A549 (cell line): Measurements from ENCODE around the gene GMPS. TPM values are rescaled to one million over a fixed set of nuclear protein-coding genes. Genes with fewer than 3 reads are reported as not detected.

Experiments
- ATAC-seq, 2 experiments: fragments of 200-7000 bp in 1 of 2; fragments of >200 bp in 1 of 2; cut with Nextera tagmentation in 1 of 2; cut with Tn5 transposase in 1 of 2; 3 replicates each; pipeline versions ENCODE4 v1.8.0 to v1.9.1; 2018 to 2020; ENCODE audit warnings: mild to moderate bottlenecking in 1 of 2, moderate library complexity in 1 of 2
- CTCF ChIA-PET: fragments of 300-600 bp; sonication (Branson Sonifier 250); formaldehyde crosslinking; extraction: SDS; loops from one replicate; lab custom pipeline; 2021; ENCODE audit warnings: antibody characterized with exemption, inconsistent platforms; lab: Yijun Ruan, JAX
- POLR2A ChIA-PET: fragments of 350-600 bp; formaldehyde crosslinking; extraction: SDS; loops from one replicate; lab custom pipeline; 2021; ENCODE audit warnings: antibody characterized with exemption, inconsistent platforms; lab: Yijun Ruan, JAX
- DNase-seq, 2 experiments: peaks; one replicate each; pipeline versions ENCODE4 v3.0.0 to v3.0.0-alpha.2; 2011 to 2016; ENCODE audit warnings: low read depth in 1 of 2, low spot score in 1 of 2
- FAIRE-seq: peaks from 2 replicates; lab custom pipeline; 2011; peaks lifted over from hg19 to GRCh38; lab: Jason Lieb, UNC
- H3K27ac ChIP-seq, 2 experiments: fragments of >200 bp; sonication (Bioruptor Twin); formaldehyde crosslinking; 3 replicates each; pipeline ENCODE4 v1.5.1; 2016 to 2017
- H3K4me1 ChIP-seq: fragments of >200 bp; sonication (Bioruptor Twin); formaldehyde crosslinking; 3 replicates; pipeline ENCODE4 v1.6.1; 2016
- H3K4me2 ChIP-seq: fragments of >200 bp; sonication (Bioruptor Twin); formaldehyde crosslinking; 3 replicates; pipeline ENCODE4 v1.6.1; 2016
- H3K4me3 ChIP-seq: fragments of >200 bp; sonication (Bioruptor Twin); formaldehyde crosslinking; 3 replicates; pipeline ENCODE4 v1.5.1; 2016
- H3K9me3 ChIP-seq: fragments of >200 bp; sonication (Bioruptor Twin); formaldehyde crosslinking; 3 replicates; pipeline ENCODE4 v1.6.1; 2016
- BHLHE40 ChIP-seq: IDR thresholded peaks from 2 replicates; pipeline ENCODE4 v1.6.1; 2012; ENCODE audit warnings: low read depth, low read length, inconsistent platforms
- CBX2 ChIP-seq: fragments of 200-600 bp; sonication (generic); IDR thresholded peaks from 2 replicates; pipeline ENCODE4 v1.6.1; 2016; ENCODE audit warnings: low read depth, mild to moderate bottlenecking, borderline replicate concordance
- CHD2 ChIP-seq: fragments of 150-350 bp; IDR thresholded peaks from 2 replicates; pipeline ENCODE4 v1.6.1; 2014; ENCODE audit warnings: low read length; ENCODE audit not compliant: partially characterized antibody
- CHD4 ChIP-seq: fragments of 200-600 bp; sonication (generic); IDR thresholded peaks from 2 replicates; pipeline ENCODE4 v1.6.1; 2016; ENCODE audit warnings: antibody characterized with exemption, mild to moderate bottlenecking, borderline replicate concordance
- CTCF ChIP-seq: fragments of >200 bp; sonication (Bioruptor Twin); formaldehyde crosslinking; IDR thresholded peaks from 3 replicates; pipeline ENCODE4 v1.5.1; 2016
- EHF ChIP-seq: fragments of 250-450 bp; sonication (Bioruptor Pico); IDR thresholded peaks from 2 replicates; pipeline ENCODE4 v1.5.0; 2020; ENCODE audit warnings: mild to moderate bottlenecking
- FOSB ChIP-seq: fragments of 250-450 bp; sonication (Bioruptor Pico); IDR thresholded peaks from 2 replicates; pipeline ENCODE4 v1.5.0; 2020; ENCODE audit warnings: mild to moderate bottlenecking, moderate library complexity
- HES2 ChIP-seq: fragments of >200 bp; sonication (Bioruptor Twin); formaldehyde crosslinking; IDR thresholded peaks from 2 replicates; pipeline ENCODE4 v1.6.1; 2016
- HEYL ChIP-seq: fragments of 250-450 bp; sonication (Bioruptor Pico); IDR thresholded peaks from 2 replicates; pipeline ENCODE4 v1.8.0; 2021; ENCODE audit warnings: mild to moderate bottlenecking, moderate library complexity
- HOXA7 ChIP-seq: fragments of 250-450 bp; sonication (Bioruptor Pico); IDR thresholded peaks from 2 replicates; pipeline ENCODE4 v1.5.0; 2020; ENCODE audit warnings: mild to moderate bottlenecking, moderate library complexity
- JUN ChIP-seq, 2 experiments: fragments of >200 bp; sonication (Bioruptor Twin); formaldehyde crosslinking; IDR thresholded peaks; 2 replicates in 1 of 2; 3 replicates in 1 of 2; pipeline ENCODE4 v1.6.1; 2016 to 2017
- KDM1A ChIP-seq: fragments of 200-600 bp; sonication (generic); IDR thresholded peaks from 2 replicates; pipeline ENCODE4 v1.6.1; 2016; ENCODE audit warnings: low read depth, mild to moderate bottlenecking
- KDM5A ChIP-seq: fragments of 200-600 bp; sonication (generic); IDR thresholded peaks from 2 replicates; pipeline ENCODE4 v1.6.1; 2016; ENCODE audit warnings: antibody characterized with exemption, mild to moderate bottlenecking
- MAFK ChIP-seq: fragments of 450-650 bp; IDR thresholded peaks from 2 replicates; pipeline ENCODE4 v1.6.1; 2014; ENCODE audit not compliant: partially characterized antibody
- MAZ ChIP-seq: fragments of 150-350 bp; IDR thresholded peaks from 2 replicates; pipeline ENCODE4 v1.6.1; 2014; ENCODE audit warnings: antibody characterized with exemption, low read depth, low read length, borderline replicate concordance
- NFE2L2 ChIP-seq: fragments of 150-350 bp; conservative IDR thresholded peaks from 2 replicates; pipeline ENCODE4 v1.6.1; 2014; ENCODE audit warnings: low read length
- PBX3 ChIP-seq: IDR thresholded peaks from 2 replicates; pipeline ENCODE4 v1.6.1; 2012
- RARB ChIP-seq: fragments of 250-450 bp; sonication (Bioruptor Pico); IDR thresholded peaks from 2 replicates; pipeline ENCODE4 v1.8.0; 2021; ENCODE audit warnings: mild to moderate bottlenecking, moderate library complexity
- RCOR1 ChIP-seq: fragments of 150-350 bp; IDR thresholded peaks from 2 replicates; pipeline ENCODE4 v1.6.1; 2014; ENCODE audit warnings: antibody characterized with exemption, low read length, low read depth
- RFX5 ChIP-seq: fragments of 450-650 bp; IDR thresholded peaks from 2 replicates; pipeline ENCODE4 v1.7.1; 2014; ENCODE audit warnings: antibody characterized with exemption, mild to moderate bottlenecking, moderate library complexity
- RNF2 ChIP-seq: fragments of 200-600 bp; sonication (generic); IDR thresholded peaks from 2 replicates; pipeline ENCODE4 v1.6.1; 2016; ENCODE audit warnings: low read depth, mild to moderate bottlenecking, antibody characterized with exemption, moderate library complexity, borderline replicate concordance
- TFCP2L1 ChIP-seq: fragments of 250-450 bp; sonication (Bioruptor Pico); IDR thresholded peaks from 2 replicates; pipeline ENCODE4 v1.5.0; 2021; ENCODE audit warnings: mild to moderate bottlenecking
- ZFP36 ChIP-seq: fragments of 450-650 bp; IDR thresholded peaks from 2 replicates; pipeline ENCODE4 v1.6.1; 2014; ENCODE audit warnings: borderline replicate concordance; ENCODE audit not compliant: partially characterized antibody
- WGBS: methylation state at CpG from one replicate; pipeline ENCODE4 v1.1.6; 2017; ENCODE audit errors: missing lambda C conversion rate; 5-methylcytosine and 5-hydroxymethylcytosine counted together
- polyA plus RNA-seq, 4 experiments: library from polyadenylated mRNA; depleted of rRNA in 3 of 4; stranded (reverse); fragments of >200 nt; fragmentation: RNase III in 1 of 4; extraction: RNeasy Plus Mini Kit Qiagen cat#74134 plus additional on column Dnase treatment in 1 of 4; gene quantifications; 2 replicates in 3 of 4; 3 replicates in 1 of 4; pipeline ENCODE4 v1.2.3, GENCODE V29; 2011 to 2017
- TF ChIP-seq, protein P1 (sequence below): fragments of 450-650 bp; IDR thresholded peaks from 2 replicates; pipeline ENCODE4 v1.6.1; 2014; ENCODE audit warnings: antibody characterized with exemption

The GMPS gene
- polyA plus RNA-seq, 2 of the 4 experiments (the other 2 are of a cell fraction): 74.4 to 114 TPM

DNA sequence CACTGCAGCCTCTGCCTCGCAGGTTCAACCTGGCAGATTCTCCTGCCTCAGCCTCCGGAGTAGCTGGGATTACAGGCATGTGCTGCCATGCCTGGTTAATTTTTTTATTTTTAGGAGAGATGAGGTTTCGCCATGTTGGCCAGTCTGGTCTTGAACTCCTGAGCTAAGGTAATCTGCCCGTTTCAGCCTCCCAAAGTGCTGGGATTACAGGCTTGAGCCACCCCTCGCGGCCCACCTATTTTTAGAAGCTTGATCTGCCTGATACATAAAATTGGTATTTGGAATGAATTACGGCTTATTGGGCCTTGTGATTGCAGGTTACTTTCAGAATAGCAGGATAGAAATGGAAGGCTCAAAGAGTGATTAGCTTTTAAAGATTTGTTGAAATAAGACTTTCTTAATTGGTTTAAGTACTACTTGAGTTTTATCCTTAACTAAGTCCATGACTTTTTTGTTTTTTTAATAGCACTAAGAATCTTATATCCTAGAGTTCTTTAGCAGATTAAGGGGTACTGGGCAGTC lies 25.0 kb downstream of the GMPS start:
- POLR2A ChIA-PET: no interaction called here
- ATAC-seq (no peak), FAIRE-seq (no peak), DNase-seq (no peak)
- Histone ChIP-seq H3K9me3 (no peaks in the 10 kb centered on the region), H3K4me2 (no peak overlapping the region), H3K4me3 (no peak overlapping the region), H3K4me1 (peaks cover 5% of the 10 kb centered on the region; the same call in 2 of the 3 replicates), H3K27ac (no peak overlapping the region)
- 91% methylated on average over 7 of the region's 7 CpGs for WGBS
- CTCF ChIA-PET: interaction anchor here (2.6 kb wide), 1 partner anchor 89 kb away, joined by 9 read pairs; the partner anchor contains the start of gene C3orf33
- TF ChIP-seq CHD4 (no peak), ZFP36 (no peak), RFX5 (no peak), RNF2 (no peak), JUN (IDR thresholded peaks at IDR 0.05) (no peak), KDM5A (no peak)

DNA sequence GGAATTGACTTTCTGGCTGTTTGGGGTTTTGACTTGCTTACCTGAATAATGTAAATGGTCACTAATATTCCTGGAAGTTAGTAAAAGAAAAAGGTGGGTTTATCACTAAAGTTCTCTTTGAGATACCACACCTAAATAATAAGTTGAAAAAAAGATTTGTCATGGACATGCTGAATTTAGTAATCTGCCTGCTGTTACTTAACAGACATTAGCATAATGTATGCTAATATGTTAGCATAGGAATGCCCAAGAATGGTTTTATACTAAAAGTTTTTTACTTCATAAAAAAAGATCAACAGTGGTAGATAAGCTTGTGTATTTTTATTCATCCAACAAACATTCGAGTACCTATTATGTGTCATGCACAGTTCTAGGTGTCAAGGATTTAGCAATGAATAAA lies 36.5 kb downstream of the GMPS start:
- DNase-seq (no peak), ATAC-seq (no peak), FAIRE-seq (no peak)
- no peak overlapping the region for H3K27ac ChIP-seq
- no peaks in the 10 kb centered on the region for H3K9me3 ChIP-seq
- WGBS: 97% methylated on average over 1 of the region's 1 CpG
- TF ChIP-seq, protein P1, sequence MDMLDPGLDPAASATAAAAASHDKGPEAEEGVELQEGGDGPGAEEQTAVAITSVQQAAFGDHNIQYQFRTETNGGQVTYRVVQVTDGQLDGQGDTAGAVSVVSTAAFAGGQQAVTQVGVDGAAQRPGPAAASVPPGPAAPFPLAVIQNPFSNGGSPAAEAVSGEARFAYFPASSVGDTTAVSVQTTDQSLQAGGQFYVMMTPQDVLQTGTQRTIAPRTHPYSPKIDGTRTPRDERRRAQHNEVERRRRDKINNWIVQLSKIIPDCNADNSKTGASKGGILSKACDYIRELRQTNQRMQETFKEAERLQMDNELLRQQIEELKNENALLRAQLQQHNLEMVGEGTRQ: no peak
- no peak for TF ChIP-seq HOXA7
- TF ChIP-seq EHF (CRISPR knock-in tag): no peak
- TF ChIP-seq HES2: no peak
- TF ChIP-seq FOSB: no peak
- no peak for TF ChIP-seq KDM5A
- no peak for TF ChIP-seq CHD2
- no peak for TF ChIP-seq NFE2L2
- no peak for TF ChIP-seq TFCP2L1 (CRISPR knock-in tag)
- TF ChIP-seq CTCF: no peak
- no peak for TF ChIP-seq CBX2
- no peak for TF ChIP-seq RCOR1
- no peak for TF ChIP-seq RARB (CRISPR knock-in tag)
- TF ChIP-seq HEYL (CRISPR knock-in tag): no peak
- no peak for TF ChIP-seq PBX3
- peaks cover 6% of the 10 kb centered on the region; the same call in 1 of the 3 replicates for H3K4me1 ChIP-seq
- ChIA-PET POLR2A (no interaction called here), CTCF (interaction anchor here (1.0 kb wide), 1 partner anchor 1654 kb away, joined by 3 read pairs; no protein-coding TSS in a partner anchor)
- no peak overlapping the region for H3K4me2 ChIP-seq
- H3K4me3 ChIP-seq: no peak overlapping the region

DNA sequence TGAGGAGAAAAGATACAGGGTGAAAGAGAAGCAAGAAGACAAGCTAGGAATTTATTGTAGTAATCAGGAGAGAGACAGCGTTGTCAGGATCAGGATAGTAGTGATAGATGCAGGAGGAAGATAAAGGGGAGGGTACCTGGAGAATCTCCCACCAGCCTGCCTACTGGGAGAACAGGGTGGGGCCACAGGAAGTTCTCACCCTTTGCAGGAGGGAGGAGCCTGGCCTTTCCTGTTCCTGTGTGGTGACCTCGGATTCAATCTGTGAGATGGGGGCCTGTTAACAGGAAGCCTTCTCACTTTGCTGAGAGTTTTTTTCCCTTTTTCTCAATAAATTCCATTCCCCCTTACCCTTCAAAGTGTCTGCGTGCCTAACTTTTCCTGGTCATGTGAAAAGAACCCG lies 37.6 kb downstream of the GMPS start:
- Histone ChIP-seq H3K9me3 (no peaks in the 10 kb centered on the region), H3K4me3 (no peak overlapping the region), H3K4me2 (no peak overlapping the region), H3K4me1 (peaks cover 6% of the 10 kb centered on the region; the same call in 1 of the 3 replicates), H3K27ac (no peak overlapping the region)
- ChIA-PET CTCF (no interaction called here), POLR2A (no interaction called here)
- FAIRE-seq (no peak), DNase-seq (no peak), ATAC-seq (no peak)
- 90% methylated on average over 4 of the region's 4 CpGs for WGBS
- TF ChIP-seq BHLHE40: no peak
- TF ChIP-seq NFE2L2: no peak
- TF ChIP-seq PBX3: no peak
- TF ChIP-seq KDM1A: no peak
- TF ChIP-seq ZFP36: no peak
- TF ChIP-seq MAFK: no peak
- TF ChIP-seq MAZ: no peak
- TF ChIP-seq RARB (CRISPR knock-in tag): no peak
